SK-N-SH treated with all-trans-retinoic acid at 6 μM for 48 hours (cell line): ENCODE data around the gene OR4D1.

Source experiments
- ARNTL ChIP-seq: fragments of 450-650 bp; formaldehyde crosslinking; IDR thresholded peaks from 2 replicates; pipeline ENCODE4 v1.5.0; 2020; ENCODE audit warnings: low read depth, mild to moderate bottlenecking, moderate library complexity, borderline replicate concordance
- ESRRG ChIP-seq: fragments of 250-450 bp; sonication (Bioruptor Pico); IDR thresholded peaks from 2 replicates; pipeline ENCODE4 v1.6.1; 2021; ENCODE audit warnings: mild to moderate bottlenecking
- GLIS3 ChIP-seq: fragments of 250-450 bp; sonication (Bioruptor Pico); IDR thresholded peaks from 2 replicates; pipeline ENCODE4 v1.5.0; 2020; ENCODE audit warnings: mild to moderate bottlenecking, moderate library complexity
- ISL1 ChIP-seq: fragments of 250-450 bp; sonication (Bioruptor Pico); IDR thresholded peaks from 2 replicates; pipeline ENCODE4 v2.1.2; 2022; ENCODE audit warnings: mild to moderate bottlenecking, moderate library complexity
- ZFP3 ChIP-seq: fragments of 250-450 bp; sonication (Bioruptor Pico); IDR thresholded peaks from 2 replicates; pipeline ENCODE4 v1.5.0; 2020; ENCODE audit warnings: mild to moderate bottlenecking, moderate library complexity
- ZNF565 ChIP-seq: fragments of 450-650 bp; formaldehyde crosslinking; conservative IDR thresholded peaks from 2 replicates; pipeline ENCODE4 v1.5.0; 2020; ENCODE audit warnings: low read depth, mild to moderate bottlenecking, moderate library complexity
- ZNF70 ChIP-seq: fragments of 450-650 bp; formaldehyde crosslinking; IDR thresholded peaks from 2 replicates; pipeline ENCODE4 v1.5.0; 2020; ENCODE audit warnings: mild to moderate bottlenecking, moderate library complexity
- TF ChIP-seq, protein P1 (sequence below): fragments of 250-450 bp; sonication (Bioruptor Pico); IDR thresholded peaks from 2 replicates; pipeline ENCODE4 v1.5.1; 2020; ENCODE audit warnings: low read depth, mild to moderate bottlenecking, moderate library complexity
- TF ChIP-seq, protein P2 (sequence below): fragments of 250-450 bp; sonication (Bioruptor Pico); IDR thresholded peaks from 2 replicates; pipeline ENCODE4 v1.5.1; 2021; ENCODE audit warnings: mild to moderate bottlenecking, moderate library complexity

- TF ChIP-seq, protein P1, sequence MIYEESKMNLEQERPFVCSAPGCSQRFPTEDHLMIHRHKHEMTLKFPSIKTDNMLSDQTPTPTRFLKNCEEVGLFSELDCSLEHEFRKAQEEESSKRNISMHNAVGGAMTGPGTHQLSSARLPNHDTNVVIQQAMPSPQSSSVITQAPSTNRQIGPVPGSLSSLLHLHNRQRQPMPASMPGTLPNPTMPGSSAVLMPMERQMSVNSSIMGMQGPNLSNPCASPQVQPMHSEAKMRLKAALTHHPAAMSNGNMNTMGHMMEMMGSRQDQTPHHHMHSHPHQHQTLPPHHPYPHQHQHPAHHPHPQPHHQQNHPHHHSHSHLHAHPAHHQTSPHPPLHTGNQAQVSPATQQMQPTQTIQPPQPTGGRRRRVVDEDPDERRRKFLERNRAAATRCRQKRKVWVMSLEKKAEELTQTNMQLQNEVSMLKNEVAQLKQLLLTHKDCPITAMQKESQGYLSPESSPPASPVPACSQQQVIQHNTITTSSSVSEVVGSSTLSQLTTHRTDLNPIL (CRISPR knock-in tag), result no peak
- TF ChIP-seq ISL1 (no peak), ZFP3 (0 out of 2 replicates have a peak, but pooled peaks have one; percentile 49), ARNTL (CRISPR knock-in tag) (no peak), ZNF70 (CRISPR knock-in tag) (no peak), GLIS3 (CRISPR knock-in tag) (no peak), ESRRG (no peak), ZNF565 (CRISPR knock-in tag) (no peak)
- TF ChIP-seq, protein P2, sequence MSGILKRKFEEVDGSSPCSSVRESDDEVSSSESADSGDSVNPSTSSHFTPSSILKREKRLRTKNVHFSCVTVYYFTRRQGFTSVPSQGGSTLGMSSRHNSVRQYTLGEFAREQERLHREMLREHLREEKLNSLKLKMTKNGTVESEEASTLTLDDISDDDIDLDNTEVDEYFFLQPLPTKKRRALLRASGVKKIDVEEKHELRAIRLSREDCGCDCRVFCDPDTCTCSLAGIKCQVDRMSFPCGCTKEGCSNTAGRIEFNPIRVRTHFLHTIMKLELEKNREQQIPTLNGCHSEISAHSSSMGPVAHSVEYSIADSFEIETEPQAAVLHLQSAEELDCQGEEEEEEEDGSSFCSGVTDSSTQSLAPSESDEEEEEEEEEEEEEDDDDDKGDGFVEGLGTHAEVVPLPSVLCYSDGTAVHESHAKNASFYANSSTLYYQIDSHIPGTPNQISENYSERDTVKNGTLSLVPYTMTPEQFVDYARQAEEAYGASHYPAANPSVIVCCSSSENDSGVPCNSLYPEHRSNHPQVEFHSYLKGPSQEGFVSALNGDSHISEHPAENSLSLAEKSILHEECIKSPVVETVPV (CRISPR knock-in tag), result no peak
Measured at GRCh38 chr17:58156839-58157803, 8.9 kb downstream of the OR4D1 start.
